Neuronal stem cell (in vitro differentiated cells): Measurements from ENCODE around the gene WNT4.

ENCODE experiments used
- DNase-seq: peaks from one replicate; pipeline ENCODE4 v3.0.0-alpha.2; 2013; ENCODE audit warnings: low spot score
- H2AFZ ChIP-seq: one replicate; pipeline ENCODE4 v1.6.1; 2013; ENCODE audit warnings: mild to moderate bottlenecking, low read length, inconsistent platforms
- H2AK5ac ChIP-seq: 2 replicates; pipeline ENCODE4 v1.6.1; 2013; ENCODE audit warnings: low read depth, mild to moderate bottlenecking, inconsistent platforms, low read length, moderate library complexity, mixed read lengths
- H2BK120ac ChIP-seq: 2 replicates; pipeline ENCODE4 v1.6.1; 2013; ENCODE audit warnings: low read depth, mild to moderate bottlenecking, inconsistent platforms, low read length, moderate library complexity, mixed read lengths
- H2BK12ac ChIP-seq: one replicate; pipeline ENCODE4 v1.6.1; 2013; ENCODE audit warnings: low read length, inconsistent platforms
- H2BK15ac ChIP-seq: 2 replicates; pipeline ENCODE4 v1.6.1; 2013; ENCODE audit warnings: mild to moderate bottlenecking, low read length, inconsistent platforms, mixed read lengths
- H2BK5ac ChIP-seq: one replicate; pipeline ENCODE4 v1.6.1; 2013; ENCODE audit warnings: inconsistent platforms, mild to moderate bottlenecking, low read length, moderate library complexity
- H3K14ac ChIP-seq: one replicate; pipeline ENCODE4 v1.6.1; 2013; ENCODE audit warnings: low read length, inconsistent platforms
- H3K18ac ChIP-seq: 2 replicates; pipeline ENCODE4 v1.6.1; 2013; ENCODE audit warnings: low read length, inconsistent platforms
- H3K23ac ChIP-seq: 2 replicates; pipeline ENCODE4 v1.6.1; 2013; ENCODE audit warnings: low read depth, mild to moderate bottlenecking, mixed read lengths, low read length, inconsistent platforms; ENCODE audit not compliant: poor library complexity
- H3K27ac ChIP-seq: replicated peaks from 3 replicates; pipeline ENCODE4 v1.5.1; 2013; ENCODE audit warnings: low read length, inconsistent platforms
- H3K27me3 ChIP-seq, 3 experiments: 2 replicates each; pipeline ENCODE4 v1.6.1; 2013; ENCODE audit warnings: low read length in 3 of 3, mild to moderate bottlenecking in 2 of 3, inconsistent platforms in 1 of 3, low read depth in 1 of 3, mixed read lengths in 1 of 3, moderate library complexity in 1 of 3; ENCODE audit not compliant: control insufficient read depth in 3 of 3, insufficient read depth in 3 of 3
- H3K36me3 ChIP-seq, 2 donors: replicated peaks in 1 of 2; 2 replicates each; pipeline ENCODE4 v1.6.1; 2013; ENCODE audit warnings: low read length in 2 of 2; ENCODE audit not compliant: control insufficient read depth in 2 of 2, insufficient read depth in 2 of 2
- H3K4ac ChIP-seq: 2 replicates; pipeline ENCODE4 v1.6.1; 2013; ENCODE audit warnings: inconsistent platforms, mild to moderate bottlenecking, low read length, moderate library complexity
- H3K4me1 ChIP-seq, 2 donors: 1 replicate in 1 of 2; 2 replicates in 1 of 2; pipeline ENCODE4 v1.6.1; 2013; ENCODE audit warnings: low read length in 2 of 2, low read depth in 1 of 2; ENCODE audit not compliant: control insufficient read depth in 2 of 2, insufficient read depth in 1 of 2
- H3K4me2 ChIP-seq: one replicate; pipeline ENCODE4 v1.6.1; 2013; ENCODE audit warnings: mild to moderate bottlenecking, low read length, inconsistent platforms; ENCODE audit not compliant: insufficient read depth, poor library complexity, severe bottlenecking
- H3K4me3 ChIP-seq, 2 donors: 2 replicates each; pipeline ENCODE4 v1.5.1; 2013; ENCODE audit warnings: low read length in 2 of 2, mild to moderate bottlenecking in 2 of 2, inconsistent platforms in 1 of 2, moderate library complexity in 1 of 2
- H3K79me1 ChIP-seq: one replicate; pipeline ENCODE4 v1.6.1; 2013; ENCODE audit warnings: low read depth, mild to moderate bottlenecking, inconsistent platforms, low read length, moderate library complexity
- H3K9ac ChIP-seq: one replicate; pipeline ENCODE4 v1.6.1; 2013; ENCODE audit warnings: mild to moderate bottlenecking, low read depth, low read length, inconsistent platforms; ENCODE audit not compliant: poor library complexity
- H3K9me3 ChIP-seq, 2 donors: replicated peaks in 1 of 2; 2 replicates each; pipeline versions ENCODE3 to v1.6.1; 2013; ENCODE audit warnings: low read length in 2 of 2, mild to moderate bottlenecking in 2 of 2, inconsistent platforms in 1 of 2, low read depth in 1 of 2, mixed read lengths in 1 of 2, moderate library complexity in 1 of 2; ENCODE audit not compliant: control insufficient read depth in 2 of 2, insufficient read depth in 1 of 2
- H4K8ac ChIP-seq: one replicate; pipeline ENCODE4 v1.6.1; 2013; ENCODE audit warnings: low read depth, mild to moderate bottlenecking, inconsistent platforms, low read length, moderate library complexity
- H4K91ac ChIP-seq: one replicate; pipeline ENCODE4 v1.6.1; 2013; ENCODE audit warnings: low read length, low read depth, mild to moderate bottlenecking, inconsistent platforms; ENCODE audit not compliant: poor library complexity
- WGBS, 2 donors: extraction: QIAGEN DNeasy Blood & Tissue Kit; methylation state at CpG; one replicate each; pipeline ENCODE4 v1.1.7; 2013; ENCODE audit warnings: missing lambda C conversion rate in 2 of 2, mixed read lengths in 1 of 2; ENCODE audit not compliant: insufficient read length in 2 of 2, insufficient replicate concordance in 1 of 2; ENCODE audit errors: extremely low coverage in 2 of 2; 5-methylcytosine and 5-hydroxymethylcytosine counted together

The WNT4 gene

GRCh38 chr1:22139066-22139594 is 3.8 kb downstream of the WNT4 start:
- Histone ChIP-seq H4K8ac (no peak overlapping the region), H3K27me3 (peaks cover 11 to 89% (median 82%) of the 10 kb centered on the region in 3 experiments), H3K4ac (no peak overlapping the region), H2BK12ac (no peak overlapping the region), H3K79me1 (peaks cover 3% of the 10 kb centered on the region), H2AK5ac (no peak overlapping the region), H3K9ac (no peak overlapping the region), H3K27ac (no peak overlapping the region), H2AFZ (no peak overlapping the region), H4K91ac (no peak overlapping the region), H3K18ac (no peak overlapping the region), H2BK5ac (no peak overlapping the region), H3K23ac (no peak overlapping the region), H3K4me3 (no peak overlapping the region), H3K14ac (peak overlapping the region; percentile 43), H3K9me3 (peaks cover 0 to 2% of the 10 kb centered on the region in 2 donors), H2BK120ac (no peak overlapping the region), H3K4me1 (peaks cover 15 to 22% of the 10 kb centered on the region in 2 donors), H3K36me3 (no peaks in the 10 kb centered on the region), H3K4me2 (no peak overlapping the region), H2BK15ac (no peak overlapping the region)
- DNase-seq: no peak
- no CpG with 5 or more reads among the region's 15 CpGs for WGBS, 2 donors

- Histone ChIP-seq H3K27me3 (peaks cover 7 to 94% (median 85%) of the 10 kb centered on the region in 3 experiments), H2AK5ac (no peak overlapping the region)
- WGBS, 2 donors: no CpG with 5 or more reads among the region's 16 CpGs
These were observed 5.7 kb downstream of the WNT4 start for GRCh38 chr1:22137004-22137720.

GRCh38 chr1:22133931-22134324 is 9.0 kb downstream of the WNT4 start:
- Histone ChIP-seq H3K27me3 (peaks cover 0 to 62% (median 55%) of the 10 kb centered on the region in 3 experiments), H3K14ac (no peak overlapping the region), H2BK120ac (no peak overlapping the region), H2AFZ (peak overlapping the region; percentile 43), H2AK5ac (no peak overlapping the region), H2BK5ac (no peak overlapping the region), H3K4me1 (peaks cover 6 to 10% of the 10 kb centered on the region in 2 donors), H3K9ac (peak overlapping the region; percentile 26), H3K23ac (peak overlapping the region; percentile 86), H4K91ac (no peak overlapping the region), H2BK15ac (no peak overlapping the region), H3K4me3 (no peak overlapping the region), H3K18ac (peak overlapping the region; percentile 77), H2BK12ac (no peak overlapping the region), H4K8ac (no peak overlapping the region), H3K4ac (no peak overlapping the region), H3K4me2 (no peak overlapping the region), H3K9me3 (peaks cover 0 to 2% of the 10 kb centered on the region in 2 donors), H3K36me3 (no peaks in the 10 kb centered on the region), H3K27ac (no peak overlapping the region), H3K79me1 (peaks cover 3% of the 10 kb centered on the region)
- no peak for DNase-seq
- no CpG with 5 or more reads among the region's 15 CpGs for WGBS, 2 donors

More at GRCh38 chr1:22137004-22137720, 5.7 kb downstream of the WNT4 start:
- no peak overlapping the region for H2BK120ac ChIP-seq
- H3K23ac ChIP-seq: no peak overlapping the region
- H3K4me2 ChIP-seq: no peak overlapping the region
- no peak overlapping the region for H4K8ac ChIP-seq
- H3K36me3 ChIP-seq: no peaks in the 10 kb centered on the region
- no peak for DNase-seq
- H2BK15ac ChIP-seq: no peak overlapping the region
- H3K79me1 ChIP-seq: peaks cover 3% of the 10 kb centered on the region
- peaks cover 15 to 22% of the 10 kb centered on the region in 2 donors for H3K4me1 ChIP-seq
- H3K9ac ChIP-seq: no peak overlapping the region
- H3K14ac ChIP-seq: no peak overlapping the region
- peak overlapping the region; percentile 37 for H2AFZ ChIP-seq
- no peak overlapping the region for H3K4ac ChIP-seq
- H2BK12ac ChIP-seq: no peak overlapping the region
- no peak overlapping the region for H2BK5ac ChIP-seq
- H4K91ac ChIP-seq: no peak overlapping the region
- H3K18ac ChIP-seq: no peak overlapping the region
- no peak overlapping the region for H3K4me3 ChIP-seq
- H3K9me3 ChIP-seq: peaks cover 0 to 2% of the 10 kb centered on the region in 2 donors
- H3K27ac ChIP-seq: no peak overlapping the region

GRCh38 chr1:22133247-22133930 is 9.5 kb downstream of the WNT4 start:
- H2AFZ ChIP-seq: no peak overlapping the region
- H3K36me3 ChIP-seq: no peaks in the 10 kb centered on the region
- H3K27ac ChIP-seq: no peak overlapping the region

More at GRCh38 chr1:22133247-22133930, 9.5 kb downstream of the WNT4 start:
- Histone ChIP-seq H3K18ac (peak overlapping the region; percentile 31), H2BK5ac (no peak overlapping the region), H2BK15ac (no peak overlapping the region), H3K14ac (no peak overlapping the region), H3K4me1 (peaks cover 6 to 10% of the 10 kb centered on the region in 2 donors), H4K91ac (no peak overlapping the region), H3K9ac (no peak overlapping the region), H2AK5ac (peak overlapping the region; percentile 17), H3K4me2 (no peak overlapping the region), H3K4me3 (peak overlapping the region in 1 of 2 donors; percentile 51), H3K23ac (no peak overlapping the region), H3K9me3 (peaks cover 0 to 2% of the 10 kb centered on the region in 2 donors), H3K27me3 (peaks cover 0 to 56% (median 50%) of the 10 kb centered on the region in 3 experiments), H4K8ac (no peak overlapping the region), H3K79me1 (peaks cover 3% of the 10 kb centered on the region), H3K4ac (no peak overlapping the region), H2BK12ac (no peak overlapping the region), H2BK120ac (no peak overlapping the region)
- no peak for DNase-seq
- no CpG with 5 or more reads among the region's 16 CpGs for WGBS, 2 donors
